ENCODE measurements around the gene PRIM2.
"Not testable (repeated sequence)": the region's sequence is repeated elsewhere in the genome, so short reads cannot be mapped to it uniquely, and the experiment has no call there.

The PRIM2 gene

GRCh38 chr6:57445379-57445778 is 127.9 kb downstream of the PRIM2 start:
- not testable (repeated sequence) for H3K9me2 ChIP-seq (ENCODE audit: low read depth, low read length); H3K4me1 ChIP-seq (ENCODE audit: insufficient read depth, low read length, severe bottlenecking); H3K4me2 ChIP-seq (ENCODE audit: low read length); H3K36me3 ChIP-seq (ENCODE audit: insufficient read depth, low read length); H3K27ac ChIP-seq (ENCODE audit: low read depth, low read length, poor library complexity, severe bottlenecking); H4K20me1 ChIP-seq (ENCODE audit: insufficient read depth, low read length); H3K27me3 ChIP-seq (ENCODE audit: insufficient read depth, low read length); H3K4me3 ChIP-seq (ENCODE audit: low read depth, low read length, poor library complexity, severe bottlenecking); H3K9me3 ChIP-seq (ENCODE audit: low read length); H3F3A ChIP-seq (ENCODE audit: insufficient read depth, low read length); H3K79me2 ChIP-seq (ENCODE audit: insufficient read depth, low read length); H2AFZ ChIP-seq (ENCODE audit: low read length); H3K9ac ChIP-seq (ENCODE audit: low read length)

- H3K4me3 ChIP-seq (ENCODE audit: low read depth, low read length, poor library complexity, severe bottlenecking); H2AFZ ChIP-seq (ENCODE audit: low read length); H3K27ac ChIP-seq (ENCODE audit: low read depth, low read length, poor library complexity, severe bottlenecking); H3K9me3 ChIP-seq (ENCODE audit: low read length); H3K79me2 ChIP-seq (ENCODE audit: insufficient read depth, low read length); H3F3A ChIP-seq (ENCODE audit: insufficient read depth, low read length); H3K4me1 ChIP-seq (ENCODE audit: insufficient read depth, low read length, severe bottlenecking); H3K9ac ChIP-seq (ENCODE audit: low read length); H3K9me2 ChIP-seq (ENCODE audit: low read depth, low read length); H4K20me1 ChIP-seq (ENCODE audit: insufficient read depth, low read length); H3K36me3 ChIP-seq (ENCODE audit: insufficient read depth, low read length); H3K4me2 ChIP-seq (ENCODE audit: low read length); H3K27me3 ChIP-seq (ENCODE audit: insufficient read depth, low read length): not testable (repeated sequence)
Measured at GRCh38 chr6:57445790-57446468, 128.5 kb downstream of the PRIM2 start.

GRCh38 chr6:57449496-57450066 is 132.2 kb downstream of the PRIM2 start:
- H4K20me1 ChIP-seq (ENCODE audit: insufficient read depth, low read length); H3K27me3 ChIP-seq (ENCODE audit: insufficient read depth, low read length); H3F3A ChIP-seq (ENCODE audit: insufficient read depth, low read length); H3K79me2 ChIP-seq (ENCODE audit: insufficient read depth, low read length); H3K36me3 ChIP-seq (ENCODE audit: insufficient read depth, low read length); H2AFZ ChIP-seq (ENCODE audit: low read length); H3K4me3 ChIP-seq (ENCODE audit: low read depth, low read length, poor library complexity, severe bottlenecking); H3K9me2 ChIP-seq (ENCODE audit: low read depth, low read length); H3K9ac ChIP-seq (ENCODE audit: low read length); H3K9me3 ChIP-seq (ENCODE audit: low read length); H3K4me2 ChIP-seq (ENCODE audit: low read length); H3K4me1 ChIP-seq (ENCODE audit: insufficient read depth, low read length, severe bottlenecking); H3K27ac ChIP-seq (ENCODE audit: low read depth, low read length, poor library complexity, severe bottlenecking): not testable (repeated sequence)

GRCh38 chr6:57459781-57460180 is 142.4 kb downstream of the PRIM2 start:
- not testable (repeated sequence) for H3K9ac ChIP-seq (ENCODE audit: low read length); H3K4me1 ChIP-seq (ENCODE audit: insufficient read depth, low read length, severe bottlenecking); H3K36me3 ChIP-seq (ENCODE audit: insufficient read depth, low read length); H3K27me3 ChIP-seq (ENCODE audit: insufficient read depth, low read length); H2AFZ ChIP-seq (ENCODE audit: low read length); H4K20me1 ChIP-seq (ENCODE audit: insufficient read depth, low read length); H3F3A ChIP-seq (ENCODE audit: insufficient read depth, low read length); H3K79me2 ChIP-seq (ENCODE audit: insufficient read depth, low read length); H3K9me2 ChIP-seq (ENCODE audit: low read depth, low read length); H3K9me3 ChIP-seq (ENCODE audit: low read length); H3K27ac ChIP-seq (ENCODE audit: low read depth, low read length, poor library complexity, severe bottlenecking); H3K4me2 ChIP-seq (ENCODE audit: low read length); H3K4me3 ChIP-seq (ENCODE audit: low read depth, low read length, poor library complexity, severe bottlenecking)

- not testable (repeated sequence) for H3K9ac ChIP-seq (ENCODE audit: low read length); H4K20me1 ChIP-seq (ENCODE audit: insufficient read depth, low read length); H3K9me2 ChIP-seq (ENCODE audit: low read depth, low read length); H3K27ac ChIP-seq (ENCODE audit: low read depth, low read length, poor library complexity, severe bottlenecking); H3K27me3 ChIP-seq (ENCODE audit: insufficient read depth, low read length); H3K4me2 ChIP-seq (ENCODE audit: low read length); H3K36me3 ChIP-seq (ENCODE audit: insufficient read depth, low read length); H3K4me1 ChIP-seq (ENCODE audit: insufficient read depth, low read length, severe bottlenecking); H3K4me3 ChIP-seq (ENCODE audit: low read depth, low read length, poor library complexity, severe bottlenecking); H3K9me3 ChIP-seq (ENCODE audit: low read length); H2AFZ ChIP-seq (ENCODE audit: low read length); H3K79me2 ChIP-seq (ENCODE audit: insufficient read depth, low read length); H3F3A ChIP-seq (ENCODE audit: insufficient read depth, low read length)
Measured at GRCh38 chr6:57461022-57461421, 143.6 kb downstream of the PRIM2 start.

- not testable (repeated sequence) for H3K27ac ChIP-seq (ENCODE audit: low read depth, low read length, poor library complexity, severe bottlenecking); H3K79me2 ChIP-seq (ENCODE audit: insufficient read depth, low read length); H3K9me3 ChIP-seq (ENCODE audit: low read length); H3K27me3 ChIP-seq (ENCODE audit: insufficient read depth, low read length); H3K9me2 ChIP-seq (ENCODE audit: low read depth, low read length); H3K4me1 ChIP-seq (ENCODE audit: insufficient read depth, low read length, severe bottlenecking); H4K20me1 ChIP-seq (ENCODE audit: insufficient read depth, low read length); H3K4me2 ChIP-seq (ENCODE audit: low read length); H3K9ac ChIP-seq (ENCODE audit: low read length); H2AFZ ChIP-seq (ENCODE audit: low read length); H3F3A ChIP-seq (ENCODE audit: insufficient read depth, low read length); H3K36me3 ChIP-seq (ENCODE audit: insufficient read depth, low read length); H3K4me3 ChIP-seq (ENCODE audit: low read depth, low read length, poor library complexity, severe bottlenecking)
Measured at GRCh38 chr6:57463809-57464208, 146.4 kb downstream of the PRIM2 start.

- H3K36me3 ChIP-seq (ENCODE audit: insufficient read depth, low read length); H3K79me2 ChIP-seq (ENCODE audit: insufficient read depth, low read length); H3K9me2 ChIP-seq (ENCODE audit: low read depth, low read length); H3K27ac ChIP-seq (ENCODE audit: low read depth, low read length, poor library complexity, severe bottlenecking); H3K9ac ChIP-seq (ENCODE audit: low read length); H3K4me1 ChIP-seq (ENCODE audit: insufficient read depth, low read length, severe bottlenecking); H4K20me1 ChIP-seq (ENCODE audit: insufficient read depth, low read length); H3K27me3 ChIP-seq (ENCODE audit: insufficient read depth, low read length); H3K4me3 ChIP-seq (ENCODE audit: low read depth, low read length, poor library complexity, severe bottlenecking); H3K4me2 ChIP-seq (ENCODE audit: low read length); H3F3A ChIP-seq (ENCODE audit: insufficient read depth, low read length); H2AFZ ChIP-seq (ENCODE audit: low read length); H3K9me3 ChIP-seq (ENCODE audit: low read length): not testable (repeated sequence)
Measured at GRCh38 chr6:57465968-57466367, 148.5 kb downstream of the PRIM2 start.
